Sigmoid colon (tissue), 4 donors: ENCODE measurements around the gene ATG2A.

Experiments used
- CTCF ChIP-seq, 4 experiments: fragments of 450-650 bp in 3 of 4; fragments of 200-600 bp in 1 of 4; IDR thresholded peaks; one replicate each; pipeline ENCODE4 v1.5.1; 2016 to 2019; ENCODE audit warnings: antibody characterized with exemption in 4 of 4, mild to moderate bottlenecking in 3 of 4, moderate library complexity in 2 of 4
- EP300 ChIP-seq, 4 donors: sonication (generic); formaldehyde crosslinking; IDR thresholded peaks; one replicate each; pipeline ENCODE4 v1.6.1; 2017; ENCODE audit warnings: antibody characterized with exemption in 4 of 4
- POLR2A ChIP-seq, 2 donors: fragments of 450-650 bp; IDR thresholded peaks; one replicate each; pipeline ENCODE4 v1.6.1; 2016; ENCODE audit warnings: antibody characterized with exemption in 2 of 2, mild to moderate bottlenecking in 2 of 2, moderate library complexity in 2 of 2
- POLR2AphosphoS5 ChIP-seq, 4 donors: sonication (generic); formaldehyde crosslinking; IDR thresholded peaks; one replicate each; pipeline ENCODE4 v1.6.1; 2017; ENCODE audit warnings: antibody characterized with exemption in 4 of 4

- no peak for TF ChIP-seq EP300 (IDR thresholded peaks at IDR 0.05)
- no peak for TF ChIP-seq CTCF (IDR thresholded peaks at IDR 0.05)
- TF ChIP-seq POLR2AphosphoS5 (IDR thresholded peaks at IDR 0.05), result no peak
- no peak for TF ChIP-seq POLR2A (IDR thresholded peaks at IDR 0.05)
These were observed 28.6 kb downstream of the ATG2A start for GRCh38 chr11:64888406-64888728.
